Renal cortical epithelial cell (primary cell): ENCODE measurements around the gene KCND3. TPM values are rescaled to one million over a fixed set of nuclear protein-coding genes. Genes with fewer than 3 reads are reported as not detected.

Experiments used
- DNase-seq: peaks from one replicate; pipeline ENCODE4 v3.0.0-alpha.2; 2011; ENCODE audit warnings: low read depth
- total RNA-seq: library from RNA; depleted of rRNA; stranded (reverse); fragments of >200 nt; gene quantifications from 2 replicates; pipeline ENCODE4 v1.2.3, GENCODE V29; 2014

Gene KCND3
- total RNA-seq, 1 donor from 2014 or later, result 0.30 TPM

- DNase-seq, result no peak
Measured at GRCh38 chr1:111988743-111989453, 570 bp downstream of the KCND3 start.

GRCh38 chr1:111988377-111988742 lies 1.1 kb downstream of the KCND3 start:
- no peak for DNase-seq

GRCh38 chr1:111987502-111987901 lies 2.0 kb downstream of the KCND3 start:
- no peak for DNase-seq

- DNase-seq, result no peak
Measured at GRCh38 chr1:111983500-111983899, 6.0 kb downstream of the KCND3 start.

- no peak for DNase-seq
Measured at GRCh38 chr1:111982428-111982827, 7.0 kb downstream of the KCND3 start.

- no peak for DNase-seq
Measured at GRCh38 chr1:111981871-111982270, 7.6 kb downstream of the KCND3 start.

- DNase-seq, result no peak
Measured at GRCh38 chr1:111981090-111981489, 8.4 kb downstream of the KCND3 start.

- no peak for DNase-seq
Measured at GRCh38 chr1:111980686-111981085, 8.8 kb downstream of the KCND3 start.

GRCh38 chr1:111978695-111979094 lies 10.8 kb downstream of the KCND3 start:
- no peak for DNase-seq

- no peak for DNase-seq
Measured at GRCh38 chr1:111977378-111977777, 12.1 kb downstream of the KCND3 start.

GRCh38 chr1:111976842-111977241 lies 12.6 kb downstream of the KCND3 start:
- no peak for DNase-seq

- DNase-seq, result no peak
Measured at GRCh38 chr1:111976332-111976731, 13.1 kb downstream of the KCND3 start.

GRCh38 chr1:111973150-111973790 lies 16.2 kb downstream of the KCND3 start:
- no peak for DNase-seq

GRCh38 chr1:111971396-111971795 lies 18.1 kb downstream of the KCND3 start:
- DNase-seq, result no peak

- DNase-seq, result no peak
Measured at GRCh38 chr1:111968511-111968910, 21.0 kb downstream of the KCND3 start.

- DNase-seq, result no peak
Measured at GRCh38 chr1:111967886-111968285, 21.6 kb downstream of the KCND3 start.

GRCh38 chr1:111967067-111967690 lies 22.3 kb downstream of the KCND3 start:
- DNase-seq, result no peak

GRCh38 chr1:111965781-111966443 lies 23.6 kb downstream of the KCND3 start:
- no peak for DNase-seq

GRCh38 chr1:111963985-111964738 lies 25.3 kb downstream of the KCND3 start:
- no peak for DNase-seq

GRCh38 chr1:111961773-111962565 lies 27.5 kb downstream of the KCND3 start:
- no peak for DNase-seq

- no peak for DNase-seq
Measured at GRCh38 chr1:111961016-111961415, 28.5 kb downstream of the KCND3 start.
